ENCODE results near the gene C6orf141.

The C6orf141 gene

GRCh38 chr6:49541210-49541724, 9.2 kb upstream of the C6orf141 start:
- H3K9ac ChIP-seq (ENCODE audit: low read depth, low read length), result no peak overlapping the region

GRCh38 chr6:49541936-49542335, 8.5 kb upstream of the C6orf141 start:
- Histone ChIP-seq H3K9ac (ENCODE audit: low read depth, low read length) (no peak overlapping the region), H3K27me3 (ENCODE audit: control insufficient read depth, insufficient read depth, low read length) (no peaks in the 10 kb centered on the region), H3K4me1 (ENCODE audit: control insufficient read depth, insufficient read depth, low read length) (no peaks in the 10 kb centered on the region), H3K36me3 (ENCODE audit: control insufficient read depth, insufficient read depth, low read length) (no peaks in the 10 kb centered on the region), H3K4me3 (ENCODE audit: low read depth, low read length) (no peak overlapping the region), H3K9me3 (ENCODE audit: control insufficient read depth, insufficient read depth, low read length) (no peaks in the 10 kb centered on the region)

More at GRCh38 chr6:49541210-49541724, 9.2 kb upstream of the C6orf141 start:
- Histone ChIP-seq H3K4me3 (ENCODE audit: low read depth, low read length) (no peak overlapping the region), H3K4me1 (ENCODE audit: control insufficient read depth, insufficient read depth, low read length) (no peaks in the 10 kb centered on the region), H3K27me3 (ENCODE audit: control insufficient read depth, insufficient read depth, low read length) (no peaks in the 10 kb centered on the region), H3K36me3 (ENCODE audit: control insufficient read depth, insufficient read depth, low read length) (no peaks in the 10 kb centered on the region), H3K9me3 (ENCODE audit: control insufficient read depth, insufficient read depth, low read length) (no peaks in the 10 kb centered on the region)

- Histone ChIP-seq H3K27me3 (ENCODE audit: control insufficient read depth, insufficient read depth, low read length) (no peaks in the 10 kb centered on the region), H3K9ac (ENCODE audit: low read depth, low read length) (no peak overlapping the region), H3K9me3 (ENCODE audit: control insufficient read depth, insufficient read depth, low read length) (no peaks in the 10 kb centered on the region), H3K36me3 (ENCODE audit: control insufficient read depth, insufficient read depth, low read length) (no peaks in the 10 kb centered on the region), H3K4me3 (ENCODE audit: low read depth, low read length) (no peak overlapping the region), H3K4me1 (ENCODE audit: control insufficient read depth, insufficient read depth, low read length) (no peaks in the 10 kb centered on the region)
Observed at GRCh38 chr6:49543087-49543858, 7.2 kb upstream of the C6orf141 start.

DNA sequence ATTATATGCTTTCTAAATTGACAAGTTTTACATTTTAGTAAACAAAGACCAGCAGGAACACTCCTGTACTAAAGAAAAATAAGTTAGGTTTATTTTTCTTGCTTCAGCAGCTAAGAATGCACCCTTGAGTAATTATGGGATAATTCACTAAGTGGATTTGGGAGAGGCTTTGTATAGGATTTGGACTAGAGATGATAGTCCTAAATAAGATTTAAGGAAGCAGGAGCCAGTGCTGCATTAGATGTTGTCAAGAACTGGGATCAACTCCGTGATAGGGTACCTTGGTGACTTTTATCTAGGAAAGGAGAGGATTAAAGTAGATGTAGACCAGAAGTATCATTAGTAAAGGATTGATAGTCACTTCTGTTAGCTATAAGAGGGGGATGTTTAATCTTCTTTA, 4.1 kb upstream of the C6orf141 start:
- peaks cover 10% of the 10 kb centered on the region for H3K4me1 ChIP-seq (ENCODE audit: control insufficient read depth, insufficient read depth, low read length)
- H3K4me3 ChIP-seq (ENCODE audit: low read depth, low read length), result no peak overlapping the region
- H3K36me3 ChIP-seq (ENCODE audit: control insufficient read depth, insufficient read depth, low read length), result no peaks in the 10 kb centered on the region
- H3K9ac ChIP-seq (ENCODE audit: low read depth, low read length), result no peak overlapping the region
- no peaks in the 10 kb centered on the region for H3K27me3 ChIP-seq (ENCODE audit: control insufficient read depth, insufficient read depth, low read length)
- no peaks in the 10 kb centered on the region for H3K9me3 ChIP-seq (ENCODE audit: control insufficient read depth, insufficient read depth, low read length)

DNA sequence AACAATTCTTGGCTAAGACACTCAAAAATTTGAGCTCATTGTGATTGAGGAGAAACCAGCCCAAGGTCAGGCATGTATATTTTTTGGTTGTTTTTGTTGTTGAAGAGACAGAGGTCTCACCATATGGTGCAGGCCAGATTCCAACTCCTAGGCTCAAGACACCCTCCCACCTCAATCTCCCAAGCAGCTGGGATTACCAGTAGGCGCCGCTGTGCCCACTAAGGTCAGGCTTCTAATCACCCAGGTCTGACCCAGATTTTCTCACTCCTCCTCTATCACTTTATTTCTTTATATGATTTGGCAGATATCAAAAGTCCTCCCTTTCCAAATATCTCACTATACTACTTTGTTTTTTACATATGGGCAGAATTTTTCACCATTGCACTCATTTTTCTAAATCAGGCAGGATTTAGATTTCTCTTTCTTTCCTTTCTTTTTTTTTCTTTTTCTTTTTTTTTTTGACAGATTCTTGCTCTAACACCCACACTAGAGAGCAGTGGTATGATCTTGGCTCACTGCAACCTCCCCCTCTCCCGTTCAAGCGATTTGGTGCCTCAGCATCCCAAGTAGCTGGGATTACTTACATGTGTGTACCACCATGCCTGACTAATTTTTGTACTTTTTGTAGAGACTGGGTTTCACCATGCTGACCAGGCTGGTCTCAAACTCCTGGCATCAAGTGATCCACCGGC, 1.7 kb upstream of the C6orf141 start:
- no peak overlapping the region for H3K9ac ChIP-seq (ENCODE audit: low read depth, low read length)
- H3K4me1 ChIP-seq (ENCODE audit: control insufficient read depth, insufficient read depth, low read length), result peaks cover 19% of the 10 kb centered on the region
- no peaks in the 10 kb centered on the region for H3K9me3 ChIP-seq (ENCODE audit: control insufficient read depth, insufficient read depth, low read length)
- peaks cover 13% of the 10 kb centered on the region for H3K27me3 ChIP-seq (ENCODE audit: control insufficient read depth, insufficient read depth, low read length)
- no peak overlapping the region for H3K4me3 ChIP-seq (ENCODE audit: low read depth, low read length)
- no peaks in the 10 kb centered on the region for H3K36me3 ChIP-seq (ENCODE audit: control insufficient read depth, insufficient read depth, low read length)

- no peaks in the 10 kb centered on the region for H3K36me3 ChIP-seq (ENCODE audit: control insufficient read depth, insufficient read depth, low read length)
- H3K9ac ChIP-seq (ENCODE audit: low read depth, low read length), result no peak overlapping the region
- peaks cover 20% of the 10 kb centered on the region for H3K27me3 ChIP-seq (ENCODE audit: control insufficient read depth, insufficient read depth, low read length)
- no peaks in the 10 kb centered on the region for H3K9me3 ChIP-seq (ENCODE audit: control insufficient read depth, insufficient read depth, low read length)
- H3K4me3 ChIP-seq (ENCODE audit: low read depth, low read length), result peak overlapping the region; percentile 77
- H3K4me1 ChIP-seq (ENCODE audit: control insufficient read depth, insufficient read depth, low read length), result peaks cover 19% of the 10 kb centered on the region
Observed at GRCh38 chr6:49549691-49550491, 577 bp upstream of the C6orf141 start.

- Histone ChIP-seq H3K36me3 (ENCODE audit: control insufficient read depth, insufficient read depth, low read length) (no peaks in the 10 kb centered on the region), H3K4me1 (ENCODE audit: control insufficient read depth, insufficient read depth, low read length) (peaks cover 19% of the 10 kb centered on the region), H3K9ac (ENCODE audit: low read depth, low read length) (peak overlapping the region; percentile 93), H3K9me3 (ENCODE audit: control insufficient read depth, insufficient read depth, low read length) (no peaks in the 10 kb centered on the region), H3K27me3 (ENCODE audit: control insufficient read depth, insufficient read depth, low read length) (peaks cover 31% of the 10 kb centered on the region), H3K4me3 (ENCODE audit: low read depth, low read length) (peak overlapping the region; percentile 77)
Observed at GRCh38 chr6:49551078-49551865, 804 bp downstream of the C6orf141 start.

DNA sequence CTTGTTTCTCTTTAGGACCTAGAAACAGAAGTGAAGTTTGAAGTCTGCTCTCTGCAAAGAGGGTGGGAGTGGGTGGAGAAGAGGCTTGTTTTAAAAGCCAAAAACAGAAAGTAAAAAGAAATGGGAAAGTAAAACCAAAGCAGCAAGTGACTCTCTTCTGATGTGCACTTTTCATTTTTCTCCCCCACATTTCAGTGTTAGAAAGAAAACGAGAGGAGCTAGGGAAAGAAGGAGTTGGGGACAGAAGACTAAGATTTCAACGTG, 1.3 kb downstream of the C6orf141 start:
- H3K4me3 ChIP-seq (ENCODE audit: low read depth, low read length), result peak overlapping the region; percentile 77
- no peaks in the 10 kb centered on the region for H3K36me3 ChIP-seq (ENCODE audit: control insufficient read depth, insufficient read depth, low read length)
- no peaks in the 10 kb centered on the region for H3K9me3 ChIP-seq (ENCODE audit: control insufficient read depth, insufficient read depth, low read length)
- H3K9ac ChIP-seq (ENCODE audit: low read depth, low read length), result no peak overlapping the region
- H3K27me3 ChIP-seq (ENCODE audit: control insufficient read depth, insufficient read depth, low read length), result peaks cover 36% of the 10 kb centered on the region
- H3K4me1 ChIP-seq (ENCODE audit: control insufficient read depth, insufficient read depth, low read length), result peaks cover 19% of the 10 kb centered on the region

- H3K9me3 ChIP-seq (ENCODE audit: control insufficient read depth, insufficient read depth, low read length), result no peaks in the 10 kb centered on the region
- H3K27me3 ChIP-seq (ENCODE audit: control insufficient read depth, insufficient read depth, low read length), result peaks cover 38% of the 10 kb centered on the region
- peak overlapping the region; percentile 77 for H3K4me3 ChIP-seq (ENCODE audit: low read depth, low read length)
- H3K4me1 ChIP-seq (ENCODE audit: control insufficient read depth, insufficient read depth, low read length), result peaks cover 19% of the 10 kb centered on the region
- H3K9ac ChIP-seq (ENCODE audit: low read depth, low read length), result no peak overlapping the region
- H3K36me3 ChIP-seq (ENCODE audit: control insufficient read depth, insufficient read depth, low read length), result no peaks in the 10 kb centered on the region
Observed at GRCh38 chr6:49552596-49552995, 2.1 kb downstream of the C6orf141 start.

DNA sequence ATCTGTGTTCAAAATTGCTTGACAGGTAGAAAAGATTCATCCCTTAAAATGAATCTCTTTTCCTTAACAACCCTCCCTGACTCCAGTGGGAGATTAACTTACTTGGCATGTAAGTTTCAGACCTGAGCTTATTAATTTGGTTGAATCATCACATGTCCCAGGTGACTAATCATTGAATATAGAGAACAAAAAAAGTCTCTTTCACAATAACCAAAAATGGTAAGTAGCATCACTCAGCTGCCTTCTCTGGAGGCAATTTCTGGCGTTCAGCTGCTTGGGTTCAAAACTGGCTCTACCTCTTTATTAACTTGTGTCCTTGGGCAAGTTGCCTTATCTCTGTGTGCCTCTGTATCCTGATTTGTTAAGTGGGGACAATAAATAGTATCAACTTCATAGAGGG, 2.9 kb downstream of the C6orf141 start:
- H3K27me3 ChIP-seq (ENCODE audit: control insufficient read depth, insufficient read depth, low read length), result peaks cover 46% of the 10 kb centered on the region
- no peak overlapping the region for H3K9ac ChIP-seq (ENCODE audit: low read depth, low read length)
- no peaks in the 10 kb centered on the region for H3K36me3 ChIP-seq (ENCODE audit: control insufficient read depth, insufficient read depth, low read length)
- H3K4me1 ChIP-seq (ENCODE audit: control insufficient read depth, insufficient read depth, low read length), result peaks cover 19% of the 10 kb centered on the region
- H3K4me3 ChIP-seq (ENCODE audit: low read depth, low read length), result peak overlapping the region; percentile 77
- H3K9me3 ChIP-seq (ENCODE audit: control insufficient read depth, insufficient read depth, low read length), result no peaks in the 10 kb centered on the region

GRCh38 chr6:49555951-49556350, 5.5 kb downstream of the C6orf141 start:
- Histone ChIP-seq H3K9ac (ENCODE audit: low read depth, low read length) (no peak overlapping the region), H3K4me3 (ENCODE audit: low read depth, low read length) (no peak overlapping the region)

More at GRCh38 chr6:49555951-49556350, 5.5 kb downstream of the C6orf141 start:
- no peaks in the 10 kb centered on the region for H3K9me3 ChIP-seq (ENCODE audit: control insufficient read depth, insufficient read depth, low read length)
- H3K36me3 ChIP-seq (ENCODE audit: control insufficient read depth, insufficient read depth, low read length), result no peaks in the 10 kb centered on the region
- peaks cover 54% of the 10 kb centered on the region for H3K27me3 ChIP-seq (ENCODE audit: control insufficient read depth, insufficient read depth, low read length)
- H3K4me1 ChIP-seq (ENCODE audit: control insufficient read depth, insufficient read depth, low read length), result peaks cover 10% of the 10 kb centered on the region

Measured in iPS-15b (cell line).